Fibroblast of villous mesenchyme (primary cell): ENCODE data around the gene REN. TPM values are rescaled to one million over a fixed set of nuclear protein-coding genes. Genes with fewer than 3 reads are reported as not detected.

ENCODE experiments used
- DNase-seq: peaks from one replicate; pipeline ENCODE4 v3.0.0-alpha.2; 2010; ENCODE audit warnings: low read depth
- H3K4me3 ChIP-seq: 2 replicates; pipeline ENCODE4 v1.5.1; 2011; ENCODE audit warnings: low read depth, mild to moderate bottlenecking, low read length
- CTCF ChIP-seq: IDR thresholded peaks from 2 replicates; pipeline ENCODE4 v1.5.1; 2012; ENCODE audit warnings: low read depth, mild to moderate bottlenecking, low read length; ENCODE audit not compliant: insufficient read depth
- total RNA-seq: library from RNA; depleted of rRNA; stranded (reverse); fragments of >200 nt; gene quantifications from 2 replicates; pipeline ENCODE4 v1.2.3, GENCODE V29; 2012

The REN gene
- 4.3 and 8.7 TPM in 2 replicates for total RNA-seq

GRCh38 chr1:204166219-204166618 lies at the start of gene REN:
Gene REN, minus strand, starts transcription at chr1:204166337. Its CDS starts 44 bp downstream, at chr1:204166293.
- TF ChIP-seq CTCF: no peak
- peak; percentile 21 for DNase-seq
- no peak within 1 kb of the TSS for H3K4me3 ChIP-seq

DNA sequence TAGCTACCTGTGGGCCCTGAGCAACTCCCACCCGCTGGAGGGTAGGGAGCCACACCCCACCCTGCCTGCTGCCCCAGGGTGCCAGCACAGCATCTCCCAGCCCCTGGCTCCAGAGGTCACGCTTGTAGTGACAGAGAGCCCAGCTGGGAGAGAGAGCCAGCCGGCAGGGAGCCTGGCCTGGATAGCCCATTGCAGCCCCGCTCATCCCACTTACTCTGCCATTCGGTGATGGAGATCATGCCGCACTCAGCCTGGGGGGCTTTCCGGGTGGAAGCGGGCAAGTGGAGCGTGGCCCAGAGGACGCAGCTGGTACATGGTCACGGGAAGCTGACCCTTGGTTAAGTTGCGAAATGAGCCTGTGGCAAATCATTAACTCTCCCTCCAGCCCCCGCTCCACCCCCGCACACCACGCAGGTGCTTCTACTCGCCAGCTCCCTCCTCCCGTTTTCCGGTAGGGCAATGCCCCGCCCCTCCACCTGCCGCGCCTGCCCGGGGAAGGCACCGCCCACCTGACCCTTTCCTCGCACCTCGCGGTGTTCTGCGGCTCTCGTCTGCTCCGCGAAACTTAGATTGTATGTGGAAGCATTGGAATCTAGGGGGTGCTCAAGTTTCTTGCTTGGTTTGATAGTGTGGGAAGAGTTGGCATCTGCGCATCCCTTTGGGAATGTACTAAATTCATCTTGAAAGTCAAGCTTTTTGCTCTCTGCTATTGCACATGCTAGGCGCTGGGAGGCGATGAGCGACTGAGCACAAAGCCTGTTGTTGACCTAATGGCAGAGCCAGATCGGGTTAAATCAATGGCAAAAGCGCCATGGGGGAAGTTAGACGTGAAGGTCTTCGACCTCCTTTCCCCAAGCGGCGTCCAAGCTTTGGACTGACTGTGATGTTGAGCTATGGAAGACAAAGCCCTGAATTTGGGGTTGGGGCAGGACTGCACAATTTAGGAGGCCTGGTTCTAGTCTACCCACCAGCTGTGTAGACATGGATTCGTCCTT lies 47.8 kb upstream of the REN start, which contains the start of gene GOLT1A:
GOLT1A (minus strand) TSS at position 321 of the 995 bp plus-strand sequence; CDS start at position 239, 82 bp downstream.
- peak; percentile 84 for TF ChIP-seq CTCF
- H3K4me3 ChIP-seq: peak within 1 kb of the TSS; percentile 12
- peak; percentile 78 for DNase-seq

GRCh38 chr1:204212715-204213114 lies 46.6 kb upstream of the REN start:
- no peak for DNase-seq
- TF ChIP-seq CTCF: no peak
- H3K4me3 ChIP-seq: no peak overlapping the region

DNA sequence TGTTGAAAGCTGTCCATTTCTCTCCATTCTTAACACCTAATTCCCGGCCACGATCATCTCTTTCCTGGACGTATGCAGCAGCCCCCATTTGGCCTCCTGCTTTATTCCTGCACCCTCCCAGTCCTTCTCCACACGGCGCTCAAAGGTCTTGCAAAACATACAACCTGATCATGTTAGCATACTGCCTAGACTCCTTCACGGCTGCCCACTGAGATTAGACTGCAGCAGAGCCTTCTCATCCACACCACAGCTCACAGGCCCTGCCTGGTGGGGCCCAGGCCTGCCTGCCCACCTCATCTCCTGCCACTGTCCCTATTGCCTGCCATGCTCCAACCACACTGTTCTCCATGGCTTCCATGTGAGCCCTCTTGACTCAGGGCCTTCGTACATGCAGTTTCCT lies 44.9 kb upstream of the REN start:
- no peak for TF ChIP-seq CTCF
- no peak for DNase-seq
- H3K4me3 ChIP-seq: no peak overlapping the region

GRCh38 chr1:204207136-204207616 lies 41.0 kb upstream of the REN start:
- no peak overlapping the region for H3K4me3 ChIP-seq
- peak; percentile 91 for TF ChIP-seq CTCF
- peak; percentile 22 for DNase-seq

- no peak overlapping the region for H3K4me3 ChIP-seq
- peak; percentile 34 for DNase-seq
- peak; percentile 25 for TF ChIP-seq CTCF
Measured at GRCh38 chr1:204206121-204206520, 40.0 kb upstream of the REN start.
